Measurements from ENCODE around the gene OOSP3.
"Not testable (repeated sequence)": the region's sequence is repeated elsewhere in the genome, so short reads cannot be mapped to it uniquely, and the experiment has no call there.

OOSP3 gene

GRCh38 chr11:59878575-59878974, at the start of gene OOSP3:
OOSP3 (plus strand) TSS chr11:59878782; CDS start chr11:59878809, 27 bp downstream.
- DNase-seq = no peak

GRCh38 chr11:59829358-59829757, 49.2 kb upstream of the OOSP3 start:
- no peak for DNase-seq

GRCh38 chr11:59833602-59834001, 45.0 kb upstream of the OOSP3 start:
- no peak for DNase-seq

GRCh38 chr11:59839615-59840014, 39.0 kb upstream of the OOSP3 start:
- no peak for DNase-seq

GRCh38 chr11:59841514-59841913, 37.1 kb upstream of the OOSP3 start:
- no peak for DNase-seq

GRCh38 chr11:59842316-59842715, 36.3 kb upstream of the OOSP3 start:
- DNase-seq = no peak

- no peak for DNase-seq
These were observed 33.2 kb upstream of the OOSP3 start, which contains the start of gene CBLIF for GRCh38 chr11:59845399-59845798. CBLIF (minus strand) TSS chr11:59845499; CDS start chr11:59845453, 46 bp downstream.

- DNase-seq = no peak
These were observed 32.0 kb upstream of the OOSP3 start for GRCh38 chr11:59846556-59846955.

GRCh38 chr11:59847626-59848025, 31.0 kb upstream of the OOSP3 start:
- DNase-seq = no peak

GRCh38 chr11:59848439-59848838, 30.1 kb upstream of the OOSP3 start:
- not testable (repeated sequence) for DNase-seq

- peak; percentile 48 for DNase-seq
These were observed 29.5 kb upstream of the OOSP3 start for GRCh38 chr11:59849129-59849528.

GRCh38 chr11:59849551-59849950, 29.0 kb upstream of the OOSP3 start:
- DNase-seq = not testable (repeated sequence)

- not testable (repeated sequence) for DNase-seq
These were observed 27.2 kb upstream of the OOSP3 start for GRCh38 chr11:59851416-59851815.

GRCh38 chr11:59854871-59855270, 23.7 kb upstream of the OOSP3 start:
- DNase-seq = no peak

GRCh38 chr11:59857439-59858434, 20.8 kb upstream of the OOSP3 start:
- DNase-seq = peak; percentile 49

GRCh38 chr11:59859673-59860072, 18.9 kb upstream of the OOSP3 start:
- DNase-seq = peak; percentile 46

- peak; percentile 59 for DNase-seq
These were observed 16.3 kb upstream of the OOSP3 start for GRCh38 chr11:59862252-59862651.

- DNase-seq = no peak
These were observed 13.6 kb upstream of the OOSP3 start for GRCh38 chr11:59865031-59865430.

GRCh38 chr11:59866397-59866796, 12.2 kb upstream of the OOSP3 start, which contains the start of gene TCN1:
TCN1 (minus strand) TSS chr11:59866487; CDS start chr11:59866470, 17 bp downstream.
- peak; percentile 97 for DNase-seq

- DNase-seq = peak; percentile 36
These were observed 11.7 kb upstream of the OOSP3 start for GRCh38 chr11:59866836-59867235.

GRCh38 chr11:59867946-59868345, 10.6 kb upstream of the OOSP3 start:
- no peak for DNase-seq

GRCh38 chr11:59872076-59872475, 6.5 kb upstream of the OOSP3 start:
- no peak for DNase-seq

GRCh38 chr11:59875856-59876519, 2.6 kb upstream of the OOSP3 start:
- DNase-seq = no peak

GRCh38 chr11:59877325-59877724, 1.3 kb upstream of the OOSP3 start:
- DNase-seq = no peak
